ENCODE data around the gene NEDD4L. TPM values are rescaled to one million over a fixed set of nuclear protein-coding genes. Genes with fewer than 3 reads are reported as not detected.
A peak's percentile ranks its signal among the peaks of the same experiment; 100 is the strongest.

Gene NEDD4L
- total and polyA plus RNA-seq, 5 donors from 2014 or later = 4.4 to 19.6 (median 7.8) TPM

DNA sequence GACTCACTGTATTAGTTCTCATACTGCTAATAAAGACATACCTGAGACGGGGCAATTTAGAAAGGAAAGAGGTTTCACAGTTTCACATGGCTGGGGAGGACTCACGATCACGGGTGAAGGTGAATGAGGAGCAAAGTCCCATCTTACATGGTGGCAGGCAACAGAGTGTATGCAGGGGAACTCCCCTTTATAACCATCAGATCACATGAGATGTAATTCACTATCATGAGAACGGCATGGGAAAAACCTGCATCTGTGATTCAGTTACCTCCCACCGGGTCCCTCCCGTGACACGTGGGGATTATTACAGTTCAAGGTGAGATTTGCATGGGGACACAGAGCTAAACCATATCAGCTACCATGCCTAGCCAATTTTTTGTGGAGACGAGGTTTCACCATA lies 168.2 kb downstream of the NEDD4L start:
- H3K4me1 Mint-ChIP-seq = peaks cover 0 to 31% (median 16%) of the 10 kb centered on the region in 4 donors
- Histone ChIP-seq H3K4me3 (ENCODE audit: low read depth, low read length) (no peak overlapping the region), H3K36me3 (ENCODE audit: control insufficient read depth, insufficient read depth, low read length) (no peaks in the 10 kb centered on the region), H3K4me1 (ENCODE audit: control insufficient read depth, insufficient read depth, low read length, poor library complexity, severe bottlenecking) (peaks cover 6% of the 10 kb centered on the region), H3K9me3 (ENCODE audit: control insufficient read depth in 2 of 2, low read length in 2 of 2) (no peaks in the 10 kb centered on the region), H3K27me3 (ENCODE audit: control insufficient read depth, insufficient read depth, low read length) (no peaks in the 10 kb centered on the region), H3K27ac (ENCODE audit: insufficient read depth, low read length, poor library complexity, severe bottlenecking) (no peak overlapping the region)
- H3K27me3 Mint-ChIP-seq = peaks cover 16% of the 10 kb centered on the region
- no peak for DNase-seq
- ATAC-seq (ENCODE audit: low read depth in 2 of 2) = no peak
- H3K36me3 Mint-ChIP-seq = no peaks in the 10 kb centered on the region
- peaks cover 0 to 2% (median 0%) of the 10 kb centered on the region in 7 donors for H3K9me3 Mint-ChIP-seq
- peak overlapping the region in 1 of 3 donors; percentile 69 for H3K27ac Mint-ChIP-seq
- H3K4me3 Mint-ChIP-seq = no peak overlapping the region

DNA sequence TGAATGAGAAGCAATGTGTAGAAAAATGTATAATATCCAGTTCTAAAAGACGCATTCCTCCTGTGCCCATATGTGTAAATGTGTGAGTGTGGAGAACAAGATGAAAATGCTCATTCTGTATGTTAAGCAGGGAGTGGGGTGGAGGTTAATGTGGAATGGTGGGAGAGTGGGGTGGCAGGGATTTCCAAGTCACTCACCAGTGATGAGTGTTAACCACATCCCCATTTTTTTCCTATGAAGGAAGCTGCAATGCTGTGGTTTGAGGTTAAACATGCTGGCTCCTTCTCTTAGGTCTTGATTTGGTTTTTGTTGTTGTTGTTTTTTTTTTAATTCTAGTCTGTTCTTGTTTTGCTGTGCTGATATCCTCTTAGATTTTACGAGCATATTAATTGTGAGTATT lies 169.4 kb downstream of the NEDD4L start:
- Mint-ChIP-seq H3K4me1 (peaks cover 0 to 31% (median 13%) of the 10 kb centered on the region in 4 donors), H3K27me3 (peaks cover 16% of the 10 kb centered on the region), H3K36me3 (no peaks in the 10 kb centered on the region), H3K9me3 (peaks cover 0 to 2% (median 0%) of the 10 kb centered on the region in 7 donors), H3K4me3 (peak overlapping the region in 2 of 4 donors; percentile 2 to 24), H3K27ac (peak overlapping the region in 2 of 3 donors; percentile 70)
- ATAC-seq (ENCODE audit: low read depth in 2 of 2) (no peak), DNase-seq (no peak)
- H3K27me3 ChIP-seq (ENCODE audit: control insufficient read depth, insufficient read depth, low read length) = no peaks in the 10 kb centered on the region
- H3K36me3 ChIP-seq (ENCODE audit: control insufficient read depth, insufficient read depth, low read length) = no peaks in the 10 kb centered on the region
- H3K4me1 ChIP-seq (ENCODE audit: control insufficient read depth, insufficient read depth, low read length, poor library complexity, severe bottlenecking) = peaks cover 6% of the 10 kb centered on the region
- no peak overlapping the region for H3K4me3 ChIP-seq (ENCODE audit: low read depth, low read length)
- no peaks in the 10 kb centered on the region for H3K9me3 ChIP-seq (ENCODE audit: control insufficient read depth in 2 of 2, low read length in 2 of 2)
- peak overlapping the region; percentile 29 for H3K27ac ChIP-seq (ENCODE audit: insufficient read depth, low read length, poor library complexity, severe bottlenecking)

DNA sequence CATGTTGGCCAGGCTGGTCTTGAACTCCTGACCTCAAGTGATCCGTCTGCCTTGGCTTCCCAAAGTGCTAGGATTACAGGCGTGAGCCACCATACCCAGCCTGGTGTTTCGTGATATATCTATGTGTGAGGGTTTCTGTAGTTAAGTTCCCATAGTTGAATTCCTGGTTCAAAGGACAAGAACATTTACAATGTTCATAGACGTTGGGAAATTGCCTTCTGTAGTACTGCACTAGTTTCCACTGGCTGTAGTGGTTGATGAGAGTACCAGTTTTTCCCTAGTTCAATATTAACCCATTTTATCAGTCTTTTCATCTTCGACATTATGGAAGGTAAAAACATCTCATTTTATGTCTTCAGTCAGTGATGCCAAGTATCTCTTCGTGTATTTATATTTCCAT lies 171.0 kb downstream of the NEDD4L start:
- Histone ChIP-seq H3K4me1 (ENCODE audit: control insufficient read depth, insufficient read depth, low read length, poor library complexity, severe bottlenecking) (peaks cover 6% of the 10 kb centered on the region), H3K4me3 (ENCODE audit: low read depth, low read length) (no peak overlapping the region), H3K9me3 (ENCODE audit: control insufficient read depth in 2 of 2, low read length in 2 of 2) (no peaks in the 10 kb centered on the region), H3K27ac (ENCODE audit: insufficient read depth, low read length, poor library complexity, severe bottlenecking) (no peak overlapping the region), H3K36me3 (ENCODE audit: control insufficient read depth, insufficient read depth, low read length) (no peaks in the 10 kb centered on the region), H3K27me3 (ENCODE audit: control insufficient read depth, insufficient read depth, low read length) (peaks cover 1% of the 10 kb centered on the region)
- DNase-seq (no peak), ATAC-seq (ENCODE audit: low read depth in 2 of 2) (no peak)
- no peak overlapping the region for H3K27ac Mint-ChIP-seq
- peaks cover 0 to 28% (median 13%) of the 10 kb centered on the region in 4 donors for H3K4me1 Mint-ChIP-seq
- no peaks in the 10 kb centered on the region for H3K36me3 Mint-ChIP-seq
- H3K9me3 Mint-ChIP-seq = peaks cover 0 to 2% (median 0%) of the 10 kb centered on the region in 7 donors
- no peak overlapping the region for H3K4me3 Mint-ChIP-seq
- H3K27me3 Mint-ChIP-seq = peaks cover 13% of the 10 kb centered on the region

DNA sequence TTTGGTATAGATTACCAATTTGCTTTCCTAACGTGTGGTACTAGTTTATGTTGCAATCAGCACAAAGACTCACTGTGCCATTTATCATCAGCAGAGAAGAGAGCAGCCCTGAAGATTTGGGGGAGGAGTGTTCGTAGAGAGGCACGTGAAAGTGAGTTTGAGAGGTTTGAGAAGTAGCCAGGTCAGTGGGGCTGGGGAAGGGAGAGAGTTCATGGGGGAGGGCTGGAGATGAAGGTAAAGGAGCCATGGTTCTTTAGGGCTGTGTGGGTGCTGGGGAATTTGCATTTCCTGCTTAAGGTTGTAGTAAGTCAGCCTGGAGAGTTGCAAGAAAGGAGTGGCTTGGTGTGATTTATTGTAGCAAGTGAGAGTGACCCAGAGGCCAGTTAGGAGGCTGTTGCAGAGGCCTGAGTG lies 172.1 kb downstream of the NEDD4L start:
- Mint-ChIP-seq H3K4me1 (peaks cover 0 to 30% (median 13%) of the 10 kb centered on the region in 4 donors), H3K27ac (no peak overlapping the region)

DNA sequence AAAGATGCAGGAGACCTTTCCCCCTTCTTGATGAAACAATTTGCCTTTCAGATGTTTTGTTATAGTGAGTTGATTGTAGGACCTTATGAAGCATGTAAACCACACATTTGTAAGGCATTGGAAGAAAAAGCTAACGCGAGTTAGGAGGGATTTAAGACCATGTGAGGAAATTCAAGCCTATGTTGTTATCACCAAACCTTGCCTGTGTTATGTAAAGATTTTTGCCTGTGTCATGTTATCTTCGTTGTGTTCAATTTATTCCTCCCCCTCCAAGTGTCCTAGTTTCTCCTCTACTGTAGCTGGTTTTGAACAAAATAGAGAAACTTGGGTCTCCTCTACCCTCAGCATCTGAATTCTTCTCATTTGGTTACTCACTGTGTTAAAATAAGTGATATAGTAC lies 173.0 kb downstream of the NEDD4L start:
- Mint-ChIP-seq H3K27me3 (peaks cover 16% of the 10 kb centered on the region), H3K27ac (no peak overlapping the region), H3K9me3 (peaks cover 0 to 2% (median 0%) of the 10 kb centered on the region in 7 donors), H3K4me3 (no peak overlapping the region), H3K4me1 (peaks cover 0 to 33% (median 13%) of the 10 kb centered on the region in 4 donors), H3K36me3 (no peaks in the 10 kb centered on the region)
- Histone ChIP-seq H3K4me3 (ENCODE audit: low read depth, low read length) (no peak overlapping the region), H3K4me1 (ENCODE audit: control insufficient read depth, insufficient read depth, low read length, poor library complexity, severe bottlenecking) (peaks cover 6% of the 10 kb centered on the region), H3K9me3 (ENCODE audit: control insufficient read depth in 2 of 2, low read length in 2 of 2) (no peaks in the 10 kb centered on the region), H3K27ac (ENCODE audit: insufficient read depth, low read length, poor library complexity, severe bottlenecking) (no peak overlapping the region), H3K36me3 (ENCODE audit: control insufficient read depth, insufficient read depth, low read length) (no peaks in the 10 kb centered on the region), H3K27me3 (ENCODE audit: control insufficient read depth, insufficient read depth, low read length) (peaks cover 1% of the 10 kb centered on the region)
- DNase-seq = no peak
- ATAC-seq (ENCODE audit: low read depth in 2 of 2) = no peak

More for the DNA sequence above, 172.1 kb downstream of the NEDD4L start:
- Mint-ChIP-seq H3K4me3 (no peak overlapping the region), H3K9me3 (peaks cover 0 to 2% (median 0%) of the 10 kb centered on the region in 7 donors), H3K27me3 (peaks cover 13% of the 10 kb centered on the region), H3K36me3 (no peaks in the 10 kb centered on the region)
- Histone ChIP-seq H3K9me3 (ENCODE audit: control insufficient read depth in 2 of 2, low read length in 2 of 2) (no peaks in the 10 kb centered on the region), H3K27ac (ENCODE audit: insufficient read depth, low read length, poor library complexity, severe bottlenecking) (no peak overlapping the region), H3K4me3 (ENCODE audit: low read depth, low read length) (no peak overlapping the region), H3K4me1 (ENCODE audit: control insufficient read depth, insufficient read depth, low read length, poor library complexity, severe bottlenecking) (peaks cover 6% of the 10 kb centered on the region), H3K27me3 (ENCODE audit: control insufficient read depth, insufficient read depth, low read length) (peaks cover 1% of the 10 kb centered on the region), H3K36me3 (ENCODE audit: control insufficient read depth, insufficient read depth, low read length) (no peaks in the 10 kb centered on the region)
- ATAC-seq (ENCODE audit: low read depth in 2 of 2) (no peak), DNase-seq (no peak)

DNA sequence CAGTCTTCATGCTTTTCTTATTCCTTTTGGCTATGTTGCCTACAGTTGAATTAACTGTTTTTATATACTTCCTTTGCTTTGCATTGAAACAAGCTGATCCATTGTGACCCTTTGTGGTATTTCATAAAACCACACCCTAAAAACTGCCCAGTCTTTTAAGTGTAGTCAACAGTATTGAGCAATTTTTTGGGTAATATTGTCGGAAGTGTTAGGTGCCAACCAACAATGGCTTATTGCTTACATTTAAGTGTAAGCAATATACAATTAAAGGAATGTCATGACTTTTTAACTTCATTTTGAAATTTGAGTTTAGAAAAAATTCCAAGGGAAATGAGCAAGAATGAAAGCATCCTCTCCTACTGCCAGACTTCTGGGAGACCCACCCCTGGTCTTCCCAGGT lies 174.1 kb downstream of the NEDD4L start:
- Histone ChIP-seq H3K9me3 (ENCODE audit: control insufficient read depth in 2 of 2, low read length in 2 of 2) (no peaks in the 10 kb centered on the region), H3K4me3 (ENCODE audit: low read depth, low read length) (no peak overlapping the region), H3K36me3 (ENCODE audit: control insufficient read depth, insufficient read depth, low read length) (no peaks in the 10 kb centered on the region), H3K4me1 (ENCODE audit: control insufficient read depth, insufficient read depth, low read length, poor library complexity, severe bottlenecking) (peaks cover 6% of the 10 kb centered on the region), H3K27ac (ENCODE audit: insufficient read depth, low read length, poor library complexity, severe bottlenecking) (no peak overlapping the region), H3K27me3 (ENCODE audit: control insufficient read depth, insufficient read depth, low read length) (peaks cover 1% of the 10 kb centered on the region)
- Mint-ChIP-seq H3K9me3 (peaks cover 0 to 3% (median 0%) of the 10 kb centered on the region in 7 donors), H3K4me3 (no peak overlapping the region), H3K27ac (no peak overlapping the region), H3K27me3 (peaks cover 15% of the 10 kb centered on the region), H3K36me3 (no peaks in the 10 kb centered on the region), H3K4me1 (peaks cover 0 to 35% (median 14%) of the 10 kb centered on the region in 4 donors)
- ATAC-seq (ENCODE audit: low read depth in 2 of 2) (no peak), DNase-seq (no peak)

DNA sequence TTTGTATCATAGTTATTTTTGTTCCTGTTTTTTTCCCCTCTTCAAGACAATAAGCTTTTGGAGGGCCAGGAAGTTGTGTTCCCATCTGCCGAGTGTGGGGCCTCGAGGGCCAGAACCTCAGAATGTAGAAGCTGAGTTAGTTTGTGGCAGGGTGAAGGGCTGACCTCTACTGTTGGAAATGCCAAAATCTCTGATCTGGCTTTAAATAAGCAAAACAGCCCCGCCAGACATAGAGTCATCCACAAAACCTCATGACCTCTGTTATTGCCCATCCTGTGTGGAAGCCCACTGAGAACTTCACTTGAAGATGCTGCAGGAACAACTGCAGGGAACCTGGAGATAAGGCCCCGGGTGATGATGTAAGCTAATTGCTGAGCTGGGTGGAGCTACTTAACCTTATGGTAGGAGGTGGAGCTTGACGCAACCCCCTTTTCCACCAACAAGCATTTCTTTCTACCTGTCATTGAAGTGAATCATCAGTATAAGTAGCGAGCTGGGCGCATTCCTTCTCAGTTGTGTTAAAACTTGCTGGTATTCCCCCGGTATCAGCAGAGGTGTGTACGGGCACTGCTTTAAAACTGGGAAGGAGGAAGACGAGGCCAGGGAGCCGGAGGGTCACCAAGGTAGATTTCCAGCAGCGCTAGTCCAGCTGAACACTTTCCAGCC lies 177.2 kb downstream of the NEDD4L start:
- peak overlapping the region in 1 of 3 donors; percentile 23 for H3K27ac Mint-ChIP-seq
- H3K4me1 Mint-ChIP-seq = peaks cover 0 to 12% (median 3%) of the 10 kb centered on the region in 4 donors
- peaks cover 14% of the 10 kb centered on the region for H3K27me3 Mint-ChIP-seq
- H3K36me3 ChIP-seq (ENCODE audit: control insufficient read depth, insufficient read depth, low read length) = no peaks in the 10 kb centered on the region
- no peaks in the 10 kb centered on the region for H3K9me3 ChIP-seq (ENCODE audit: control insufficient read depth in 2 of 2, low read length in 2 of 2)
- peaks cover 1% of the 10 kb centered on the region for H3K27me3 ChIP-seq (ENCODE audit: control insufficient read depth, insufficient read depth, low read length)
- no peak overlapping the region for H3K27ac ChIP-seq (ENCODE audit: insufficient read depth, low read length, poor library complexity, severe bottlenecking)
- no peak overlapping the region for H3K4me3 Mint-ChIP-seq
- no peak for DNase-seq
- no peak overlapping the region for H3K4me3 ChIP-seq (ENCODE audit: low read depth, low read length)
- H3K9me3 Mint-ChIP-seq = peaks cover 0 to 3% (median 0%) of the 10 kb centered on the region in 7 donors
- H3K36me3 Mint-ChIP-seq = no peaks in the 10 kb centered on the region
- ATAC-seq (ENCODE audit: low read depth in 2 of 2) = no peak
- peaks cover 6% of the 10 kb centered on the region for H3K4me1 ChIP-seq (ENCODE audit: control insufficient read depth, insufficient read depth, low read length, poor library complexity, severe bottlenecking)

All from CD4-positive, CD25-positive, alpha-beta regulatory T cell (primary cell).